Measurements from ENCODE around the gene OR52B6. TPM values are rescaled to one million over a fixed set of nuclear protein-coding genes. Genes with fewer than 3 reads are reported as not detected.

The OR52B6 gene, protein sequence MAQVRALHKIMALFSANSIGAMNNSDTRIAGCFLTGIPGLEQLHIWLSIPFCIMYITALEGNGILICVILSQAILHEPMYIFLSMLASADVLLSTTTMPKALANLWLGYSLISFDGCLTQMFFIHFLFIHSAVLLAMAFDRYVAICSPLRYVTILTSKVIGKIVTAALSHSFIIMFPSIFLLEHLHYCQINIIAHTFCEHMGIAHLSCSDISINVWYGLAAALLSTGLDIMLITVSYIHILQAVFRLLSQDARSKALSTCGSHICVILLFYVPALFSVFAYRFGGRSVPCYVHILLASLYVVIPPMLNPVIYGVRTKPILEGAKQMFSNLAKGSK
- not detected in 2 replicates for total RNA-seq (2021)
- Bru-seq, nascent RNA: not detected
- not detected for BruChase-seq, experiment 1, labeled RNA remaining after a 2-hour chase
- BruChase-seq, experiment 2, labeled RNA remaining after a 6-hour chase: not detected
- long read RNA-seq: 0 reads

DNA sequence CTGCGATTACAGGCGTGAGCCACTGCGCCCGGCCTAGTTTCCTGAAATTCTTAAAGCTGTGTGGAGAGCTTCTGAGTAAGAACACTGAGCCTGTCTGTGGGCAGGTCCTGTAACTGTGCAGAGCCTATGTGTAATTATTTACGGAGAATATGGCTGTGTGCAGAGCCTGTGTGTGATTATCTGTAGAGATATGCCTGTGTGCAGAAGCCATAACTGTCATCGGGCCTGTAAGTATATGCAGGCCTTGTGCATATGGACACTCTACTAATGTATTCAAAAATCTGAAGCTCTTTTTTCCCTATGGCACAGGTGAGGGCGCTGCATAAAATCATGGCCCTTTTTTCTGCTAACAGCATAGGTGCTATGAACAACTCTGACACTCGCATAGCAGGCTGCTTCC, at the start of gene OR52B6:
Gene OR52B6 (plus strand): TSS at position 301 of the 400 bp plus-strand sequence. CDS start 0 bp downstream, at position 301.
- no peaks in the 10 kb centered on the region for H3K36me3 ChIP-seq (ENCODE audit: low read depth)
- no peak within 1 kb of the TSS for H3K27ac ChIP-seq
- no peak within 1 kb of the TSS for H3K4me3 ChIP-seq
- no peaks in the 10 kb centered on the region for H3K9me3 ChIP-seq (ENCODE audit: insufficient read depth, low read depth)
- H3K27me3 ChIP-seq (ENCODE audit: insufficient read depth, low read depth): no peaks in the 10 kb centered on the region
- CTCF ChIA-PET: no interaction called here
- H3K4me2 ChIP-seq: no peak within 1 kb of the TSS
- H4K20me1 ChIP-seq (ENCODE audit: insufficient read depth): no peaks in the 10 kb centered on the region
- no peak for DNase-seq
- no peak for TF ChIP-seq EZH2 (IDR thresholded peaks at IDR 0.05; ENCODE audit: low read depth)
- TF ChIP-seq, protein P1, sequence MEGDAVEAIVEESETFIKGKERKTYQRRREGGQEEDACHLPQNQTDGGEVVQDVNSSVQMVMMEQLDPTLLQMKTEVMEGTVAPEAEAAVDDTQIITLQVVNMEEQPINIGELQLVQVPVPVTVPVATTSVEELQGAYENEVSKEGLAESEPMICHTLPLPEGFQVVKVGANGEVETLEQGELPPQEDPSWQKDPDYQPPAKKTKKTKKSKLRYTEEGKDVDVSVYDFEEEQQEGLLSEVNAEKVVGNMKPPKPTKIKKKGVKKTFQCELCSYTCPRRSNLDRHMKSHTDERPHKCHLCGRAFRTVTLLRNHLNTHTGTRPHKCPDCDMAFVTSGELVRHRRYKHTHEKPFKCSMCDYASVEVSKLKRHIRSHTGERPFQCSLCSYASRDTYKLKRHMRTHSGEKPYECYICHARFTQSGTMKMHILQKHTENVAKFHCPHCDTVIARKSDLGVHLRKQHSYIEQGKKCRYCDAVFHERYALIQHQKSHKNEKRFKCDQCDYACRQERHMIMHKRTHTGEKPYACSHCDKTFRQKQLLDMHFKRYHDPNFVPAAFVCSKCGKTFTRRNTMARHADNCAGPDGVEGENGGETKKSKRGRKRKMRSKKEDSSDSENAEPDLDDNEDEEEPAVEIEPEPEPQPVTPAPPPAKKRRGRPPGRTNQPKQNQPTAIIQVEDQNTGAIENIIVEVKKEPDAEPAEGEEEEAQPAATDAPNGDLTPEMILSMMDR (conservative IDR thresholded peaks at IDR 0.05): no peak
- BruUV-seq (replicated peaks): no TSS peak
- H3F3A ChIP-seq (ENCODE audit: insufficient read depth, low read depth): no peaks in the 10 kb centered on the region
- POLR2A ChIA-PET (ENCODE audit: unreplicated experiment): no interaction called here
- no peaks in the 10 kb centered on the region for H3K4me1 ChIP-seq (replicated peaks; ENCODE audit: insufficient read depth)
- no peaks in the 10 kb centered on the region for H3K9me2 ChIP-seq (ENCODE audit: insufficient read depth)
- intact Hi-C loops (cut with micrococcal nuclease; ENCODE audit: unreplicated experiment): no loop called here
- H2AFZ ChIP-seq: no peak within 1 kb of the TSS
- H3K79me2 ChIP-seq (ENCODE audit: low read depth): no peaks in the 10 kb centered on the region

DNA sequence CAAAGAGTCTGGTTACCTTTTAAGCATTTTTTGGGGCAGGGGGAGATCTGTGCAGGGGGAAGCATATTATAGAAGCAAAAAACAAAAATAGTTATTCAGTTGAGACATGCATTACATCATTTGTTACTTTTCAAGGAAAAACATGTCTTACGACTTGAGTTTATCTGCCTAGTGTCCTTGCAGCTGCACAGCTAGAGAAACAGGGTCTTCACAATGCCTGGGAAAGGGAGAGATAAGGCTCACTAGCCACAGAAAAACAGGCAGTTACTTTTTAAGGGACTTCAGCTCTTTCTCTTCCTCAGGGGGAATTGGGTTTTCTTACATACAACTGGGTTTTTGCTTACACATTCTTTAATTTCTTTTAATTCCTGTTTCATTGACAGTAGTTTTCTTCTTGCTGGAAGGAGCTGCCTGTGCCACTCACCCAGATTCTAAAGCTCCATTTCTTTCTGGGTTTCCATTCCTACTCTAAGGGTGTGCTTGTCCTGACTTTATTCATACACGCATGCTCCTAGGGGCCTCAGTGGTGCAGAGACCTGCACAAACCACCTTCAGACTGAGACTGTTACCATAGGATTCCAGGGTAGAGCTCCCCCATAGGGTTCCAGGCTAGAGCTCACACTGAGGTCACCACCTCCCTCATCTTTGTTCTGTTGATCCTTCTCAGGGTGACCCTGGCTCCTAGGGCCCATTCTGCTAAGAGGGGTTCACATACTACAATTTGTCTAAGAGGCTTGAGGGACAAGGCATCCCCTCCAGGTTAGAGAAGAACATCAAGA, 49.4 kb upstream of the OR52B6 start:
- TF ChIP-seq, protein P1 (conservative IDR thresholded peaks at IDR 0.05): no peak
- TF ChIP-seq EZH2 (IDR thresholded peaks at IDR 0.05; ENCODE audit: low read depth): no peak
- no peaks in the 10 kb centered on the region for H3F3A ChIP-seq (ENCODE audit: insufficient read depth, low read depth)
- H3K9me2 ChIP-seq (ENCODE audit: insufficient read depth): no peaks in the 10 kb centered on the region
- no TSS peak for BruUV-seq (replicated peaks)
- ChIA-PET POLR2A (ENCODE audit: unreplicated experiment) (no interaction called here), CTCF (no interaction called here)
- DNase-seq: no peak
- H3K4me2 ChIP-seq: no peak overlapping the region
- H2AFZ ChIP-seq: no peak overlapping the region
- no peak overlapping the region for H3K27ac ChIP-seq
- no peak overlapping the region for H3K4me3 ChIP-seq
- intact Hi-C loops (cut with micrococcal nuclease; ENCODE audit: unreplicated experiment): no loop called here
- no peaks in the 10 kb centered on the region for H3K27me3 ChIP-seq (ENCODE audit: insufficient read depth, low read depth)
- H3K79me2 ChIP-seq (ENCODE audit: low read depth): no peaks in the 10 kb centered on the region
- no peaks in the 10 kb centered on the region for H3K9me3 ChIP-seq (ENCODE audit: insufficient read depth, low read depth)
- no peaks in the 10 kb centered on the region for H4K20me1 ChIP-seq (ENCODE audit: insufficient read depth)
- H3K4me1 ChIP-seq (replicated peaks; ENCODE audit: insufficient read depth): no peaks in the 10 kb centered on the region
- no peaks in the 10 kb centered on the region for H3K36me3 ChIP-seq (ENCODE audit: low read depth)

DNA sequence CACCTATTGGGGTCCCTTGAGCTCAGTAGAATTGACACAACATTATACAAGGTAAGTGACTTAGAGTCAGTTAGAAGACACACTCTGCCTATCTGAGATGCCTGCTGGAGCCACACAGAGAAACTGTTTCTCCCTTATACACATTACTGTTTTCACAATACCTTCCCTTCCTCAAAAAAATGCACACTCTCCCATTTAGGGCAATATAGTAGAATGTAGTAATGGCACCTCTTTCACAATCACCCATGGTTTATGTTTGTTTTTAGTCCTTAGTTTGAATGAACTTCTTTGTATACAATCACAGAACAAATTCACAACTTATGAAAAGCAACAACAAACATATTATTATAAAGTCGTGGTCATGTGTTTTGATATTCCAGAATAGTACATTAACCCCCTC, 46.6 kb upstream of the OR52B6 start:
- intact Hi-C loops (cut with micrococcal nuclease; ENCODE audit: unreplicated experiment): no loop called here
- ChIA-PET POLR2A (ENCODE audit: unreplicated experiment) (no interaction called here), CTCF (no interaction called here)
- no peaks in the 10 kb centered on the region for H3K27me3 ChIP-seq (ENCODE audit: insufficient read depth, low read depth)
- no peak overlapping the region for H2AFZ ChIP-seq
- no peaks in the 10 kb centered on the region for H3K9me2 ChIP-seq (ENCODE audit: insufficient read depth)
- H3K9me3 ChIP-seq (ENCODE audit: insufficient read depth, low read depth): no peaks in the 10 kb centered on the region
- H3K4me2 ChIP-seq: no peak overlapping the region
- no peak overlapping the region for H3K4me3 ChIP-seq
- no peaks in the 10 kb centered on the region for H3K4me1 ChIP-seq (replicated peaks; ENCODE audit: insufficient read depth)
- no peak overlapping the region for H3K27ac ChIP-seq
- no peaks in the 10 kb centered on the region for H3F3A ChIP-seq (ENCODE audit: insufficient read depth, low read depth)
- H4K20me1 ChIP-seq (ENCODE audit: insufficient read depth): no peaks in the 10 kb centered on the region
- BruUV-seq (replicated peaks): no TSS peak
- no peak for TF ChIP-seq EZH2 (IDR thresholded peaks at IDR 0.05; ENCODE audit: low read depth)
- TF ChIP-seq, protein P1 (conservative IDR thresholded peaks at IDR 0.05): no peak
- H3K79me2 ChIP-seq (ENCODE audit: low read depth): no peaks in the 10 kb centered on the region
- DNase-seq: no peak
- no peaks in the 10 kb centered on the region for H3K36me3 ChIP-seq (ENCODE audit: low read depth)

All from PC-9 (cell line).